GM21717 (cell line): ENCODE data around the gene MEIOC.
"Not testable (repeated sequence)": the region's sequence is repeated elsewhere in the genome, so short reads cannot be mapped to it uniquely, and the experiment has no call there.

Source experiments
- ATAC-seq: cut with Tn5 transposase; IDR thresholded peaks from one replicate; pipeline ENCODE4 v1.9.1; 2021; ENCODE audit warnings: mild to moderate bottlenecking, moderate library complexity; ENCODE audit not compliant: unreplicated experiment

Gene MEIOC

GRCh38 chr17:44646280-44646679 lies 10.0 kb upstream of the MEIOC start:
- ATAC-seq, result no peak

GRCh38 chr17:44647736-44648135 lies 8.5 kb upstream of the MEIOC start:
- ATAC-seq, result no peak

GRCh38 chr17:44648963-44649362 lies 7.3 kb upstream of the MEIOC start:
- no peak for ATAC-seq

DNA sequence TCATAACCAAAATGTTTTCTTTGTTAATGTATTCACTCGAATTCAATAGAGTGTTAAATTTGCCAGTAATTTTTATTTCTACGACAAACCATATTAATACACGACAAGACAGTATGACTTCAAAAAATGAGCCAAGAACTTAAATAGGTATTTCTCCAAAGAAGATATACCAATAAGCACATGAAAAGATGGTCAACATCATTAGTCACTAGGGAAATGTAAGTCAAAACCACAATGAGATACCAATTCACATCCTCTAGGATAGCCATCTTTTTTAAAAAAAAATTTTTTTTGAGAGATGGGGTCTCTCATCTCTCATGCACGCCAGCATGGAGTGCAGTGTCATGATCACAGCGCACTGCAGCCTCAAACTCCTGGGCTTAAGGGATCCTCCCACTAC lies 5.0 kb upstream of the MEIOC start:
- ATAC-seq, result no peak

GRCh38 chr17:44652727-44653126 lies 3.5 kb upstream of the MEIOC start:
- ATAC-seq, result no peak

GRCh38 chr17:44653384-44653783 lies 2.9 kb upstream of the MEIOC start:
- ATAC-seq, result no peak

DNA sequence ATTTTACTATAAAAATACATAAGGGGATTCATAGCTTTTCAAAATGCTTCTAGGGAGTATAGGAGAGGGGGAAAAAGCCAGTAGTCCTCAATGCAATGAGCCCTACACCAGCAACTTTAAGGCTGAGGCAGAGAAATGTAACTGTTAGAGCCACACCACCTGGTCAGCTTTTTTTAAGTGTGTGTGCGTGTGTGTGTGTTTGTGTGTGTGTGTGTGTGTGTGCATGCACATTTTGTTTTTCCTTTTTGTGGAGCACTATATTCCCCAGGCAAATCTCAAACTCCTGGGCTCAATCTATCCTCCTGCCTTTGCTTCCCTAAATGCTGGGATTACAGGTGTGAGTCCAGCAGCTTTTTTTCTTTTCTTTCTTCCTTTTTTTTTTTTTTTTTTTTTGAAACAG lies 2.3 kb upstream of the MEIOC start:
- ATAC-seq, result no peak

- ATAC-seq, result no peak
Measured at GRCh38 chr17:44661835-44662234, 5.6 kb downstream of the MEIOC start.

- no peak for ATAC-seq
Measured at GRCh38 chr17:44663095-44663494, 6.8 kb downstream of the MEIOC start.

GRCh38 chr17:44664867-44665266 lies 8.6 kb downstream of the MEIOC start:
- no peak for ATAC-seq

DNA sequence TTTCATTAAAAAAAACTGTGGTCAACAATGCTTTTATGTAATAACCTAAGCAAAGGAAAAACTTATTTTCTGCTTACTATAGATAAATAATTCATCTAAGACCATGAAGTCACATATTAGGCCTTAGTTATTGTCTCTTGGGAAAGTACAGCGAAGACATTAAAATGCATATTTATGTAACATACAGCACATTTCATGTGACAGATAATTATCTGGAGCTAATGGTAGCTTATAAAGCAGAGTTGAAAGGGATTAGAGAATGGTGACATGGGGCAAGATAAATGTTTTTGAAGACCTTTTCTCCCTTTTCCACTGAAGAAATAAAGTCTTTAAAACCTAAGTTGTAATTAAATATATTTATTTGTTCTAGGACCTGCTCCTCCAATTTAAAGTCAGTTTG lies 9.7 kb downstream of the MEIOC start:
- ATAC-seq, result no peak

DNA sequence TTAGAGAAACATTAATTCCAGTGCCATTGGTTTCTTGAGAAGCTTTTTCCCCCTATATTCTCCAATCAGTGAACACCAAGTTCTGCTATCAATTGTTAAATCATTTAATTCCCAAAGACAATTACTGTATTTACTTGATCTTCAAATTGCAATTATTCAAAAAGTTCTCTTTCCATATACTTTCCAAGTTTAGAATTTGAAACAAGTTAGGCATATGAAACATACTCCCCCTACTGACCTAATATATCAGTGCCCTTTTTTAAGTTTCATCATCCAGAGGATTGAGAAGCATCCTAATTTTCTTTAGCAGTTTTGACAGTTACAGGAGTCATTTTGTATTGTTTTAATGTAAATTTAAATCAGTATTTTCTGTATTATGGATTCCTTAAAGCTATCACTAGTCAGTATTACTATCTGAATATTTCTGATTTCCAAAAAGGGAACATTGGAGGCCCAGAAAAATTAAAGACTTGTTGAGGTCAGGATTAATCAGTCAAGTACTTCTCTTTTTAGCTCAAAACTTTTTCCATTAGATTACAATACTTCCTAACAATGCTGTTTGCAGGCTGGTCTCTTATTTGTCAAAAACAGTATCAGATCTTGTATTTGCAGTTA lies 16.3 kb downstream of the MEIOC start:
- no peak for ATAC-seq

DNA sequence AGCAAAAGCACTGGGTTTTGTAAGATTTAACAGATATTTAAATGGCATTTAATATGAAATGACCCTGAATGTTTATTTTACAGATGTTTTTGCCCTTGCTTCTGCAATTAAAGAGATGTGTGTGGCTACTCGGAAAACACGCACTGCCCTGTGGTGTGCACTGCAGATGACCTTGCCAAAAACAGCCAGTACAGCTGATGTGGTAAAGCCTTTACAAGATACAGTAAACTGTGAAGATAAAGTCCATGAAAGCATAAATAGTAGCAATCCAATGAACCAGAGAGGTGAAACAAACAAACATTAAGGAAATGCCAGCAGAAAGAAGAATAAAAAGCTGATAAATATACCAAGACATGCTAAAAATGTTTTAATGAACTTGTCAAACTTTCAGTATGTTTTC lies 17.6 kb downstream of the MEIOC start:
- no peak for ATAC-seq

GRCh38 chr17:44677136-44677535 lies 20.9 kb downstream of the MEIOC start:
- ATAC-seq, result no peak

GRCh38 chr17:44683303-44683702 lies 27.0 kb downstream of the MEIOC start:
- ATAC-seq, result not testable (repeated sequence)

- no peak for ATAC-seq
Measured at GRCh38 chr17:44687756-44688155, 31.5 kb downstream of the MEIOC start.

- no peak for ATAC-seq
Measured at GRCh38 chr17:44688200-44688599, 31.9 kb downstream of the MEIOC start.

DNA sequence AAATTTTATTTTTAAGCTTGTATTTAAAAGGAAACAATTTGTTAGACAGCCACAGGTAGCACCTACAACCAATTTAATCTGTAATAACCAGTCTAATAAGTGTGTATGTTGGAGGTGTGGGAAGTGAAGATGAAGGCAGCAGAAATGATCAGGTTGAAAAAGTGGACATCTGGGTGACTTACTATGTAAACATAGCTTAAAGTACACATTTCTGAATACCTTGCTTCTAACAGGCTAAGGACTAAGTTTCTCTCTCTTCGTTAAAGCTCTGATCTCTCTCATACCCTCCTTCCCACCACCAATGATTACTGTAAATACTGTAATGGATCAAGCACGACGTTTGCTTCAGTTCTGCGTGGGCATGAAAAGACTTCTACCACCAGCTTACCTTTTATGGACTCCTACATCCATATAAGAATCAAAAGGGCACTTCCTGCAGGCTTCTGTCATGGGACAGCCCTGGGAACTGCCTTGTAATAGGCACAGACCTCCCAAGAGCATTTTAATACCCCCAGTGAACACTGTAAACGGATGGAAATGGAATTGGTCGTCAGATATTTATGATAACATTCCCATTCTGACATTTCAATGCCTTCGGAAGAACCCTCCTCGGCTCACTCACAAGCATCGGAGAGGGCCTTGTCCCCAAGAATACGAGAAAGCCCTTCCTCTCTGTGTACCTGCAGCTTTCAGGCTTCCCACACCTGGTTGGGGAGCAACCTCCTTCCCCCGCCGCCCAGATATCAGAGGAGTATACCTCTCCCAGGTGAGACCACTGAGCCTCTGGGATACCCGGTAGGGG lies 32.6 kb downstream of the MEIOC start:
- ATAC-seq, result peak; percentile 22

GRCh38 chr17:44689477-44690217 lies 33.4 kb downstream of the MEIOC start, which contains the start of gene CCDC43:
Gene CCDC43, minus strand, starts transcription at chr17:44689776. Its CDS starts 23 bp downstream, at chr17:44689753.
- peak; percentile 71 for ATAC-seq

- not testable (repeated sequence) for ATAC-seq
Measured at GRCh38 chr17:44690746-44691306, 34.6 kb downstream of the MEIOC start.

GRCh38 chr17:44693609-44694008 lies 37.3 kb downstream of the MEIOC start:
- ATAC-seq, result no peak
